T-helper 1 cell treated with Interleukin-12 subunit alpha and Interleukin-12 subunit beta and Interleukin-4 antibody, amounts not matched to agents 30 μg/mL and 1 μg/mL, for 36 hours (primary cell): Measurements from ENCODE around the gene ATG2B.

Source experiments
- H3K27ac Mint-ChIP-seq: one replicate; pipeline ENCODE4 v1.8.0; 2021; ENCODE audit warnings: mild to moderate bottlenecking, mixed read lengths
- H3K27me3 Mint-ChIP-seq: one replicate; pipeline ENCODE4 v1.8.0; 2021; ENCODE audit warnings: low read depth, mixed read lengths
- H3K36me3 Mint-ChIP-seq: one replicate; pipeline ENCODE4 v1.8.0; 2021; ENCODE audit warnings: low read depth, mixed read lengths
- H3K4me1 Mint-ChIP-seq: one replicate; pipeline ENCODE4 v1.8.0; 2021; ENCODE audit warnings: low read depth, mixed read lengths
- H3K4me3 Mint-ChIP-seq: one replicate; pipeline ENCODE4 v1.8.0; 2021; ENCODE audit warnings: mild to moderate bottlenecking, moderate library complexity, mixed read lengths
- H3K9me3 Mint-ChIP-seq: one replicate; pipeline ENCODE4 v1.8.0; 2021; ENCODE audit warnings: mixed read lengths

ATG2B gene

GRCh38 chr14:96281486-96281885 is 81.7 kb downstream of the ATG2B start:
- no peaks in the 10 kb centered on the region for H3K4me1 Mint-ChIP-seq
- H3K27me3 Mint-ChIP-seq, result no peaks in the 10 kb centered on the region
- H3K27ac Mint-ChIP-seq, result no peak overlapping the region
- H3K9me3 Mint-ChIP-seq, result peaks cover 4% of the 10 kb centered on the region
- H3K36me3 Mint-ChIP-seq, result peaks cover 5% of the 10 kb centered on the region
- no peak overlapping the region for H3K4me3 Mint-ChIP-seq

GRCh38 chr14:96280104-96280503 is 83.0 kb downstream of the ATG2B start:
- Mint-ChIP-seq H3K27me3 (no peaks in the 10 kb centered on the region), H3K27ac (no peak overlapping the region), H3K9me3 (peaks cover 4% of the 10 kb centered on the region), H3K4me1 (no peaks in the 10 kb centered on the region), H3K36me3 (peaks cover 2% of the 10 kb centered on the region), H3K4me3 (no peak overlapping the region)

GRCh38 chr14:96279564-96279963 is 83.6 kb downstream of the ATG2B start:
- peaks cover 4% of the 10 kb centered on the region for H3K9me3 Mint-ChIP-seq
- H3K4me1 Mint-ChIP-seq, result no peaks in the 10 kb centered on the region
- H3K4me3 Mint-ChIP-seq, result no peak overlapping the region
- peaks cover 2% of the 10 kb centered on the region for H3K36me3 Mint-ChIP-seq
- no peak overlapping the region for H3K27ac Mint-ChIP-seq
- no peaks in the 10 kb centered on the region for H3K27me3 Mint-ChIP-seq

- H3K36me3 Mint-ChIP-seq, result no peaks in the 10 kb centered on the region
- H3K9me3 Mint-ChIP-seq, result peaks cover 9% of the 10 kb centered on the region
- H3K4me1 Mint-ChIP-seq, result no peaks in the 10 kb centered on the region
- no peak overlapping the region for H3K4me3 Mint-ChIP-seq
- H3K27me3 Mint-ChIP-seq, result no peaks in the 10 kb centered on the region
- no peak overlapping the region for H3K27ac Mint-ChIP-seq
Measured at GRCh38 chr14:96277890-96278289, 85.3 kb downstream of the ATG2B start.

GRCh38 chr14:96275177-96276112 is 87.7 kb downstream of the ATG2B start:
- no peaks in the 10 kb centered on the region for H3K4me1 Mint-ChIP-seq
- no peak overlapping the region for H3K27ac Mint-ChIP-seq
- H3K9me3 Mint-ChIP-seq, result peaks cover 19% of the 10 kb centered on the region
- H3K4me3 Mint-ChIP-seq, result no peak overlapping the region
- H3K36me3 Mint-ChIP-seq, result no peaks in the 10 kb centered on the region
- H3K27me3 Mint-ChIP-seq, result no peaks in the 10 kb centered on the region

GRCh38 chr14:96274543-96274942 is 88.6 kb downstream of the ATG2B start:
- no peaks in the 10 kb centered on the region for H3K4me1 Mint-ChIP-seq
- H3K9me3 Mint-ChIP-seq, result peaks cover 19% of the 10 kb centered on the region
- no peaks in the 10 kb centered on the region for H3K27me3 Mint-ChIP-seq
- H3K4me3 Mint-ChIP-seq, result no peak overlapping the region
- H3K27ac Mint-ChIP-seq, result no peak overlapping the region
- H3K36me3 Mint-ChIP-seq, result no peaks in the 10 kb centered on the region

- no peak overlapping the region for H3K27ac Mint-ChIP-seq
- H3K36me3 Mint-ChIP-seq, result no peaks in the 10 kb centered on the region
- H3K4me3 Mint-ChIP-seq, result no peak overlapping the region
- H3K9me3 Mint-ChIP-seq, result peaks cover 19% of the 10 kb centered on the region
- H3K4me1 Mint-ChIP-seq, result no peaks in the 10 kb centered on the region
- H3K27me3 Mint-ChIP-seq, result no peaks in the 10 kb centered on the region
Measured at GRCh38 chr14:96274122-96274521, 89.0 kb downstream of the ATG2B start.

GRCh38 chr14:96273629-96274028 is 89.5 kb downstream of the ATG2B start:
- H3K27ac Mint-ChIP-seq, result no peak overlapping the region

GRCh38 chr14:96272777-96273473 is 90.2 kb downstream of the ATG2B start:
- Mint-ChIP-seq H3K4me3 (no peak overlapping the region), H3K27ac (no peak overlapping the region), H3K4me1 (no peaks in the 10 kb centered on the region), H3K36me3 (no peaks in the 10 kb centered on the region), H3K27me3 (no peaks in the 10 kb centered on the region), H3K9me3 (peaks cover 17% of the 10 kb centered on the region)

More at GRCh38 chr14:96273629-96274028, 89.5 kb downstream of the ATG2B start:
- Mint-ChIP-seq H3K27me3 (no peaks in the 10 kb centered on the region), H3K4me1 (no peaks in the 10 kb centered on the region), H3K9me3 (peaks cover 19% of the 10 kb centered on the region), H3K36me3 (no peaks in the 10 kb centered on the region), H3K4me3 (no peak overlapping the region)

- Mint-ChIP-seq H3K4me3 (no peak overlapping the region), H3K27me3 (no peaks in the 10 kb centered on the region)
Measured at GRCh38 chr14:96271421-96271762, 91.7 kb downstream of the ATG2B start.

GRCh38 chr14:96270565-96271420 is 92.3 kb downstream of the ATG2B start:
- Mint-ChIP-seq H3K27ac (no peak overlapping the region), H3K36me3 (no peaks in the 10 kb centered on the region), H3K27me3 (no peaks in the 10 kb centered on the region), H3K4me1 (no peaks in the 10 kb centered on the region), H3K4me3 (no peak overlapping the region), H3K9me3 (peaks cover 14% of the 10 kb centered on the region)

More at GRCh38 chr14:96271421-96271762, 91.7 kb downstream of the ATG2B start:
- H3K36me3 Mint-ChIP-seq, result no peaks in the 10 kb centered on the region
- no peaks in the 10 kb centered on the region for H3K4me1 Mint-ChIP-seq
- peaks cover 14% of the 10 kb centered on the region for H3K9me3 Mint-ChIP-seq
- H3K27ac Mint-ChIP-seq, result no peak overlapping the region

GRCh38 chr14:96269359-96269710 is 93.8 kb downstream of the ATG2B start:
- Mint-ChIP-seq H3K36me3 (no peaks in the 10 kb centered on the region), H3K9me3 (peaks cover 14% of the 10 kb centered on the region), H3K4me1 (no peaks in the 10 kb centered on the region), H3K27ac (no peak overlapping the region), H3K4me3 (no peak overlapping the region), H3K27me3 (no peaks in the 10 kb centered on the region)

GRCh38 chr14:96268431-96269358 is 94.4 kb downstream of the ATG2B start:
- H3K4me3 Mint-ChIP-seq, result no peak overlapping the region
- no peaks in the 10 kb centered on the region for H3K4me1 Mint-ChIP-seq
- no peaks in the 10 kb centered on the region for H3K27me3 Mint-ChIP-seq
- peaks cover 14% of the 10 kb centered on the region for H3K9me3 Mint-ChIP-seq
- no peaks in the 10 kb centered on the region for H3K36me3 Mint-ChIP-seq
- no peak overlapping the region for H3K27ac Mint-ChIP-seq

- H3K4me1 Mint-ChIP-seq, result peaks cover 1% of the 10 kb centered on the region
- peaks cover 10% of the 10 kb centered on the region for H3K9me3 Mint-ChIP-seq
- H3K36me3 Mint-ChIP-seq, result no peaks in the 10 kb centered on the region
- H3K4me3 Mint-ChIP-seq, result no peak overlapping the region
- H3K27ac Mint-ChIP-seq, result no peak overlapping the region
- H3K27me3 Mint-ChIP-seq, result no peaks in the 10 kb centered on the region
Measured at GRCh38 chr14:96267916-96268315, 95.2 kb downstream of the ATG2B start.
